Muscle layer of colon (tissue), 2 donors: ENCODE measurements around the gene ISCA2.

ENCODE experiments used
- H3K27ac ChIP-seq: one replicate; pipeline ENCODE4 v1.7.0; 2013; ENCODE audit warnings: low read depth, mild to moderate bottlenecking, low read length, moderate library complexity
- H3K27me3 ChIP-seq, 2 donors: one replicate each; pipeline ENCODE4 v1.7.0; 2013; ENCODE audit warnings: low read length in 2 of 2, mild to moderate bottlenecking in 2 of 2; ENCODE audit not compliant: insufficient read depth in 2 of 2, control insufficient read depth in 1 of 2
- H3K36me3 ChIP-seq: one replicate; pipeline ENCODE4 v1.7.0; 2013; ENCODE audit warnings: mild to moderate bottlenecking, low read length; ENCODE audit not compliant: insufficient read depth
- H3K4me1 ChIP-seq: one replicate; pipeline ENCODE4 v1.7.0; 2013; ENCODE audit warnings: mild to moderate bottlenecking, low read length; ENCODE audit not compliant: insufficient read depth
- H3K4me3 ChIP-seq, 2 donors: one replicate each; pipeline ENCODE4 v1.7.0; 2013; ENCODE audit warnings: low read length in 2 of 2, low read depth in 1 of 2, mild to moderate bottlenecking in 1 of 2, moderate library complexity in 1 of 2
- H3K9ac ChIP-seq: one replicate; pipeline ENCODE4 v1.7.0; 2013; ENCODE audit warnings: low read length
- H3K9me3 ChIP-seq: one replicate; pipeline ENCODE4 v1.7.0; 2013; ENCODE audit warnings: mild to moderate bottlenecking, low read length
- donor health status: abdominal sarcoma.
- donor health status: Adenocarcinoma of cecum.

The ISCA2 gene

GRCh38 chr14:74486164-74486563, 7.4 kb upstream of the ISCA2 start:
- H3K36me3 ChIP-seq, result peaks cover 32% of the 10 kb centered on the region
- H3K4me1 ChIP-seq, result no peaks in the 10 kb centered on the region
- H3K4me3 ChIP-seq, result no peak overlapping the region
- H3K27ac ChIP-seq, result no peak overlapping the region
- H3K27me3 ChIP-seq, result no peaks in the 10 kb centered on the region
- no peaks in the 10 kb centered on the region for H3K9me3 ChIP-seq
- no peak overlapping the region for H3K9ac ChIP-seq

DNA sequence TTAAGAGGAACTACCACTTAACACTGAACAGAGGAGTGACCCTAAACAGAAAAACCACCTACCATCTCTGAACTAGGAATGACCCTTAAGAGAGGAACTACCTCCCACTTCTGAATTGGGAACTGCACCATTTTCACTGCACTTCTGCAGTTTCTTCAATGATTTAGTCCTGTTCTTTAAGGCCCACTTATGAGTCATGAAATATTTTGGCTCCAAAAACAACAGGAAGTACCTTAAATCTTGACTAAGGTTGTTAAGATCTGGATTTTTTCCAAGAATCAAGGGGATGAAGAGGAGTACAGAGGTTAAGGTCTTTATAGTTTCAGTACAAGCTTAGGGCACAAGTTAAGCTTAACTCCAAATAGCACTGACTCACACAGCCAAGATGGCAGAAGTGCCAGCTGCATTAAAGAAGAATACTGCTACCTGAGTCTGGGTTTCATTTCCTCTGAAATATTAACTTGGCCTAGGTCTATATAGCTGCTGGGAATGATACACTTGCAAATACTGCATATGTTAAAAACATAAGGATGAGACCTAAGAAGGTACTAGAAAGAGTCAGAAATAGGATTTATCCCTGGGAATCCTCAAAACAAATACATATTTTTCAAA, 4.7 kb upstream of the ISCA2 start:
- H3K4me3 ChIP-seq, result no peak overlapping the region
- no peaks in the 10 kb centered on the region for H3K27me3 ChIP-seq
- no peak overlapping the region for H3K27ac ChIP-seq
- peaks cover 16% of the 10 kb centered on the region for H3K36me3 ChIP-seq
- no peaks in the 10 kb centered on the region for H3K4me1 ChIP-seq
- no peak overlapping the region for H3K9ac ChIP-seq
- no peaks in the 10 kb centered on the region for H3K9me3 ChIP-seq

DNA sequence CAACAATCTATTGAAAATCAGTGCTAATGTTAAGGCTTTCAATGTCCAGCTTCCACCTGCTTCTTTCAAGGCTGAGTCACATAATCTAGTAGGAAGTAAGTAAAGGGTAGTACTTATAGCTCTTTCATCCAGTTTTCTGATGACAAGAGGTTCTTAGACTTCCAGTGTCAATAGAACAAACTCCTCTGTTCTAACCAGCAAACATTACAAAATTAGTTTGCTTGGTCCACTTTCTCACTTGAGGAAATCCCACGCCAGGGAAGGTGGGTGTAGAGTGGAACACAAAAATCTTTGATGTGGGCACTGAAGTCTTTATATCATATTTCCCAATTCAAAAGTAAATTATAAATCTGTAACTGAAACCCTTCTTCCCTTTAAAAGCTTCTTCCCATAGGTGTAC, 3.1 kb upstream of the ISCA2 start:
- H3K36me3 ChIP-seq, result peaks cover 12% of the 10 kb centered on the region

GRCh38 chr14:74491956-74492775, 1.4 kb upstream of the ISCA2 start:
- peak overlapping the region; percentile 83 for H3K27ac ChIP-seq

More for the DNA sequence above, 3.1 kb upstream of the ISCA2 start:
- Histone ChIP-seq H3K27ac (no peak overlapping the region), H3K9ac (no peak overlapping the region), H3K27me3 (no peaks in the 10 kb centered on the region), H3K9me3 (no peaks in the 10 kb centered on the region), H3K4me3 (no peak overlapping the region), H3K4me1 (peaks cover 6% of the 10 kb centered on the region)

DNA sequence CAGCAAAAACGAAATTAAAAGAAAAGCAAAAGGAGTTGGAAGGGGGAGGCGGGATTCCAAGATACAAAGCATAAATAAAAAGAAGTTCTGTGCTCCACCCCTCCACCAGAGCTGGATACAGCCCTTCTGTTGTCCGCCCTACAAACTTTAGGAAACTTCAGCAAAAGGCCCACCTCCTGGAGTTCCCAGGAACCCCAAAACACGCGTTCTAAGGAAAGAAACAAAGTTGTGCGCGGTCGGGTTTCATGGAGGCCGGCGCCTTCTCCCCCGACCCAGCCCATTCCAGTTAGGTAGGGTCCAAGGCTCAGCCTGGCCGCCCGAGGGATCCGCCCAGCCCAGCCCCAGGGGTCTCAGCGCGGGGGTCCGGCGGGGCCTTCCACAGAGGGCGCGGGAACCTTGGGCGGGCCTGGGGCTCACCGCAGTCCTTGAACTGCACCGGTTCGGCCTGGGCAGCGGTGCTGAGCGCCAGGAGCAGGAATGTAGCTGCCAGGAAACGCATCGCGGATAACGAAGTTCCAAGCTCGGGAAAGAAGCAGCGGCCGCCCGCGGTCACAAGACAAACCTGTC, 706 bp upstream of the ISCA2 start, which contains the start of gene NPC2:
Gene NPC2 (minus strand): TSS at position 530 of the 567 bp plus-strand sequence. CDS start 31 bp downstream, at position 499.
- no peaks in the 10 kb centered on the region for H3K9me3 ChIP-seq
- peak within 1 kb of the TSS; percentile 83 for H3K27ac ChIP-seq
- peaks cover 7% of the 10 kb centered on the region for H3K36me3 ChIP-seq
- peak within 1 kb of the TSS; percentile 68 for H3K9ac ChIP-seq
- H3K27me3 ChIP-seq, result no peaks in the 10 kb centered on the region
- H3K4me1 ChIP-seq, result peaks cover 6% of the 10 kb centered on the region
- peak within 1 kb of the TSS; percentile 78 to 94 for H3K4me3 ChIP-seq

More at GRCh38 chr14:74491956-74492775, 1.4 kb upstream of the ISCA2 start:
- Histone ChIP-seq H3K36me3 (peaks cover 7% of the 10 kb centered on the region), H3K4me3 (peak overlapping the region; percentile 55 to 62), H3K27me3 (no peaks in the 10 kb centered on the region), H3K9me3 (no peaks in the 10 kb centered on the region), H3K4me1 (peaks cover 6% of the 10 kb centered on the region), H3K9ac (peak overlapping the region; percentile 66)

- H3K27ac ChIP-seq, result no peak overlapping the region
- H3K9ac ChIP-seq, result no peak overlapping the region
- H3K9me3 ChIP-seq, result no peaks in the 10 kb centered on the region
- no peak overlapping the region for H3K4me3 ChIP-seq
- H3K36me3 ChIP-seq, result peaks cover 7% of the 10 kb centered on the region
- peaks cover 6% of the 10 kb centered on the region for H3K4me1 ChIP-seq
- no peaks in the 10 kb centered on the region for H3K27me3 ChIP-seq
Observed at GRCh38 chr14:74495356-74495755, 1.8 kb downstream of the ISCA2 start.

DNA sequence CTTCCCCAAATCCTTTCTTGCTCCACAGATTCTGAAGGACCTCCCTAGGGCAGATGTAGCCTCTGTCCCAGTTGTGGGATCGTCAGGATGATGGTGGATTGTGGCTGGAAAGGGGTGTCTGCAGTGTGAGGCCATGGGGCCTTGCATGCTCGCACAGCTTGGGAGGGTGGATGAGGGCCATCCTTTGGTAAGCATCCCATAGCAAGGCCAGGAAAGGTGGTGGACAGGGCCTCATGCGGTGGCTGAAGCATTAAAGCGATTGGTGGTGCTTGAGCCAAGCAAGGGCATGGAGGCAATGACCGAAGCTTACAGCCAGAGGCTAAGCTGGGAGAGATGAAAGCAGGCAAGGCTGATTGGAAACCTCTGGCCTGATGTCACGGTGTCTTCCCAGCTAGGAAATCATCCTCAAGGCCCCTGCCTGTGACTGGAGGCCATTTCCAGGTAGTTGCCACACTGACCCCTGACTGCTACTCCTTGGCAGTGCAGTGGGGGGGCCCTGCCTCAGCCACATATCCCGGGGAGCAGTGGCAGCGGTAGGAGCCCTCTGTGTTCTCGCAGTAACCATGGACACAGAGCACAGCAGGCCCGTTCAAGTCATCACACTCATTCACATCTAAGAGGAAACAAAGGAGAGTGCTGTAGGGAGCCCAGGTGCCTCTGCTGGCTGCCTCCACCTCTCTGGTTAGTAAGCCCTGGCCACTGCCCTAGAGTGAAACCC, 7.0 kb downstream of the ISCA2 start:
- no peak overlapping the region for H3K27ac ChIP-seq
- no peaks in the 10 kb centered on the region for H3K9me3 ChIP-seq
- no peak overlapping the region for H3K9ac ChIP-seq
- no peak overlapping the region for H3K4me3 ChIP-seq
- H3K4me1 ChIP-seq, result no peaks in the 10 kb centered on the region
- peaks cover under 1% of the 10 kb centered on the region for H3K36me3 ChIP-seq
- H3K27me3 ChIP-seq, result no peaks in the 10 kb centered on the region

- no peak overlapping the region for H3K27ac ChIP-seq
- H3K27me3 ChIP-seq, result no peaks in the 10 kb centered on the region
- no peaks in the 10 kb centered on the region for H3K9me3 ChIP-seq
- no peaks in the 10 kb centered on the region for H3K36me3 ChIP-seq
- no peaks in the 10 kb centered on the region for H3K4me1 ChIP-seq
- H3K4me3 ChIP-seq, result no peak overlapping the region
- H3K9ac ChIP-seq, result no peak overlapping the region
Observed at GRCh38 chr14:74501135-74501614, 7.6 kb downstream of the ISCA2 start.

DNA sequence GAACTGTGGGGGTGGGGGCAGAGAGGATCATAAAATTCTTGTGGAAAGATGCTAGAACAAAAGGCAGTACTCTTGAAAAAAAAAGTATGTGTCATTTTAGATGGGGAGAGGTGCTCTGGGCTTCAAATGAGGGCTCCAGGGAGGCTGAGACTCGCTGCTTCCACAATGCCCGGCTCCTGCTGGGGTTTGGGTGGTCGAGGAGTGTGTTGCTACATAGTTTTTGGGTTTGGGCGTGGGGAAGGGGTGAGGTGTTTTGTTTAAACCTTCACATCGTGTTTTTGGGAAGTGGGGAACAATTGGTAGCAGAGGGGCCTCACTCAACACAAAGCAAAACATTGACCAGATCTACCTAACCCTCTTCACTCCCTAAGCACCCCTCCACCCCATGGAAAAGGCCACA, 8.1 kb downstream of the ISCA2 start:
- Histone ChIP-seq H3K27me3 (no peaks in the 10 kb centered on the region), H3K36me3 (no peaks in the 10 kb centered on the region), H3K9me3 (no peaks in the 10 kb centered on the region), H3K4me3 (no peak overlapping the region), H3K4me1 (no peaks in the 10 kb centered on the region), H3K27ac (no peak overlapping the region), H3K9ac (no peak overlapping the region)

DNA sequence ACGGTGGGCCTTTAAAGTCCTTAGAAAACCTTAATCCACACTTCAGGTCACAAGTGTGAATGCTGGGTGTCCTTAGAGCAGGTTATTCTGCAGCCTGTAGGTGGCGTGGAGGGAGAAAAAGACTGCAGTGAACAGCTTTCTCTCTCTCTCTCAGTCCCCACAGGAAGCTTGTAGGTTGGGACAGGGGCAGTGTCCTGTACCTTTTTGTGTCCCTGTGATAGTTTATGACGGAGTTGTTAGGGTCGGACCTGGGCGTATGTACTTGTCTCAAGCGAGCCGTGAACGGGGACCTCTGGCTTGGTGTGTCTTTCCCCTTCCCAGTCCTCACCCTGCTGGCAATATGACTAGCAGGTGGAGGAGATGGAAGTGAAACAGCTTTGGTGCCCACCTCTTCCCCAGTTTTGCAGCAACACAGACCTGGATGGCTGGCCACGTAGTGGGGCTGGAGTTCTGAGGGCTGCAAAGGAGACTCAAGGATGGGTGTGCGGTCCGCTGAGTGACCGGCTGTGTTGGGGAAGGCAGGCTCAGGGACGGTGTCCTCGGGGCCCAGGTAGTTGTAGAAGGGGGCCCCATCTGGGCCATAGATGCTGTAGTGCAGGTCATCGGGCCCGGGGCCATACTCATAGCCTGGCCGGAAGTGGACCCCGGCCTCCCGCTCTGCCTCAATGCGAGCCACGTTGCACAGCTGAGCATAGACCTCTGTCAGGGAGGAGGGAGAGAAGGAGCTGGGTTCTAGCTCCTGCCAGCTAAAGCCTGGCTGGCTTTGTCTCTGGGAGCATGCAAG, 8.9 kb downstream of the ISCA2 start:
- Histone ChIP-seq H3K27me3 (no peaks in the 10 kb centered on the region), H3K36me3 (no peaks in the 10 kb centered on the region), H3K9me3 (no peaks in the 10 kb centered on the region), H3K4me3 (no peak overlapping the region), H3K27ac (no peak overlapping the region), H3K9ac (no peak overlapping the region), H3K4me1 (no peaks in the 10 kb centered on the region)
